ENCODE data around the gene AP3S2.
"Not testable (repeated sequence)": the region's sequence is repeated elsewhere in the genome, so short reads cannot be mapped to it uniquely, and the experiment has no call there.

The AP3S2 gene

GRCh38 chr15:89851673-89852341 is 42.0 kb downstream of the AP3S2 start:
- Histone ChIP-seq H3K4me1 (ENCODE audit: insufficient read depth, low read length) (no peaks in the 10 kb centered on the region), H2AFZ (ENCODE audit: low read depth, low read length) (no peak overlapping the region), H3K4me3 (ENCODE audit: low read length) (no peak overlapping the region), H3K9me3 (ENCODE audit: low read length) (no peaks in the 10 kb centered on the region), H3K27me3 (ENCODE audit: insufficient read depth, low read length) (no peaks in the 10 kb centered on the region), H3K36me3 (ENCODE audit: insufficient read depth, low read length) (peaks cover 23% of the 10 kb centered on the region)

- H3K4me3 ChIP-seq (ENCODE audit: low read length), result no peak overlapping the region
- peaks cover 27% of the 10 kb centered on the region for H3K36me3 ChIP-seq (ENCODE audit: insufficient read depth, low read length)
- H3K27me3 ChIP-seq (ENCODE audit: insufficient read depth, low read length), result no peaks in the 10 kb centered on the region
- no peaks in the 10 kb centered on the region for H3K9me3 ChIP-seq (ENCODE audit: low read length)
- H2AFZ ChIP-seq (ENCODE audit: low read depth, low read length), result no peak overlapping the region
- no peaks in the 10 kb centered on the region for H3K4me1 ChIP-seq (ENCODE audit: insufficient read depth, low read length)
Measured at GRCh38 chr15:89848970-89849292, 44.9 kb downstream of the AP3S2 start.

- no peaks in the 10 kb centered on the region for H3K9me3 ChIP-seq (ENCODE audit: low read length)
- no peaks in the 10 kb centered on the region for H3K4me1 ChIP-seq (ENCODE audit: insufficient read depth, low read length)
- H3K36me3 ChIP-seq (ENCODE audit: insufficient read depth, low read length), result peaks cover 19% of the 10 kb centered on the region
Measured at GRCh38 chr15:89847101-89847500, 46.7 kb downstream of the AP3S2 start.

DNA sequence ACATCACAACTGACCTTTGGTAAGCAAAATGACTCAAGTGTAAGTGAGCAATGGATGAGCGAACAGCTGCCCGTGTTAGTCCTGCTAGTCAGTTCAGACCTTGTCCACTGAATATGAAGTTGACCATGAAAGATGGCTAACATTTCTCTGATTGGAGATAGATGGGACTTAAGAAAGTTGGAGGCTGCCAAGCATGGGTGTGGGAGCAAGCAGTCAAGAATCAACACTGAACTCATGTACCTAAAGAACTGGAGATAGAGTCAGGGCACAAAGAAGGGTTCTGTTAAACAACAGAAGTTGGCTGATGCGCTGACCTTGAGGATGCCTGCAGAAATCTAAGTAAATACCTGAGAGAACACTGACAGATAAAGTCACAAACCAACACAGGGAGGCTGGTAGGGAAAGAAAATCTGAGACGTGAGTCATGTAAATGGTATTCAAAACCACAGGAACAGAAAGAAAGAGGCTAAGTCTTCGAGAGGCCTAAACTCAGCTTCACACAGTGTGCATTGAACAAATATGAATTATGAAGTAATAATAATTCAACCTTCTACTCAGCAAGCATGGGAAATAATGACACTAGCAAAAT is 48.4 kb downstream of the AP3S2 start:
- Histone ChIP-seq H3K27me3 (ENCODE audit: insufficient read depth, low read length) (no peaks in the 10 kb centered on the region), H3K36me3 (ENCODE audit: insufficient read depth, low read length) (peaks cover 24% of the 10 kb centered on the region), H2AFZ (ENCODE audit: low read depth, low read length) (no peak overlapping the region), H3K4me3 (ENCODE audit: low read length) (no peak overlapping the region), H3K4me1 (ENCODE audit: insufficient read depth, low read length) (no peaks in the 10 kb centered on the region), H3K9me3 (ENCODE audit: low read length) (no peaks in the 10 kb centered on the region)

More at GRCh38 chr15:89847101-89847500, 46.7 kb downstream of the AP3S2 start:
- Histone ChIP-seq H3K4me3 (ENCODE audit: low read length) (no peak overlapping the region), H2AFZ (ENCODE audit: low read depth, low read length) (no peak overlapping the region), H3K27me3 (ENCODE audit: insufficient read depth, low read length) (no peaks in the 10 kb centered on the region)

DNA sequence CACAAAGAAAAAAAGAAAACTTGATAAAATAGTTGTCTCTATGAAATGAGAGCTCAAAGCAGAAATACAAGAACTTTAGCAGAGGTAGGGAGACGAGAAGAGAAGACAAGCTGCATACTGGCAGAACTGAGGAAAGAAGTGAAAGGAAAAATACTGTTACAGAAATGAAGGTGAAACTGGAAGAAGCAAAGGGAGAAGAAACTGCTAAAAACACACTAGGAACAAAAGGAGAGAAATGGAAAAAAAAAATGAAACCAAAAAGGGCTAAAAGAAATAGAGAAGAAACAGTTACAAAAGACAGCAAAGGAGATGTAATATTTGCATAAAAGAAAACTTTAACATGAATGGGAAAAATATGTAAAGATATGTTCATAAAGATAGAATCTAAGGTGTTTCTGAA is 51.8 kb downstream of the AP3S2 start:
- no peaks in the 10 kb centered on the region for H3K27me3 ChIP-seq (ENCODE audit: insufficient read depth, low read length)
- H3K36me3 ChIP-seq (ENCODE audit: insufficient read depth, low read length), result peaks cover 19% of the 10 kb centered on the region
- H3K9me3 ChIP-seq (ENCODE audit: low read length), result no peaks in the 10 kb centered on the region
- no peak overlapping the region for H2AFZ ChIP-seq (ENCODE audit: low read depth, low read length)
- no peak overlapping the region for H3K4me3 ChIP-seq (ENCODE audit: low read length)
- no peaks in the 10 kb centered on the region for H3K4me1 ChIP-seq (ENCODE audit: insufficient read depth, low read length)

DNA sequence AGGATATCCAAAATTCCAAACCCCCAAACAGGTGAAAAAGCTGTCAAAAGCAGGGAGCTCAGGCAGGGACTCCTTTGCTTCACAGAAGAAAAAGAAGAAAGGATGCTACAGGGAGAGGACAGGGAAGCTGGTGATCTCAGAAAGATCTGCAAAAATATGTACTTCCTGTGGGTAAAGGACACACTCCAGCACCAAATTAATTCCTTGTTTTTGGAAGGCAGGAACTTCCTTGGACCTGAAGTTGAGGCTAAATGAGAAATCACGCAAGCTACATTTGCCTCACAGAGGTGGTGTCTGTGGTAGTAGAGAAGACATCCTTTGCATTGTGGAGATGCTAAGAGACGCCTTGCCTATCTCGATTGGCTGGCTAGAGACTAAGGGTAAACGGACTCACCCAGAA is 52.5 kb downstream of the AP3S2 start:
- Histone ChIP-seq H3K36me3 (ENCODE audit: insufficient read depth, low read length) (peaks cover 26% of the 10 kb centered on the region), H3K4me1 (ENCODE audit: insufficient read depth, low read length) (no peaks in the 10 kb centered on the region), H3K27me3 (ENCODE audit: insufficient read depth, low read length) (no peaks in the 10 kb centered on the region), H2AFZ (ENCODE audit: low read depth, low read length) (no peak overlapping the region), H3K4me3 (ENCODE audit: low read length) (no peak overlapping the region), H3K9me3 (ENCODE audit: low read length) (no peaks in the 10 kb centered on the region)

GRCh38 chr15:89839167-89839810 is 54.5 kb downstream of the AP3S2 start:
- no peak overlapping the region for H2AFZ ChIP-seq (ENCODE audit: low read depth, low read length)
- no peaks in the 10 kb centered on the region for H3K27me3 ChIP-seq (ENCODE audit: insufficient read depth, low read length)
- peaks cover 2% of the 10 kb centered on the region for H3K9me3 ChIP-seq (ENCODE audit: low read length)
- H3K36me3 ChIP-seq (ENCODE audit: insufficient read depth, low read length), result peaks cover 39% of the 10 kb centered on the region
- no peaks in the 10 kb centered on the region for H3K4me1 ChIP-seq (ENCODE audit: insufficient read depth, low read length)
- H3K4me3 ChIP-seq (ENCODE audit: low read length), result no peak overlapping the region

DNA sequence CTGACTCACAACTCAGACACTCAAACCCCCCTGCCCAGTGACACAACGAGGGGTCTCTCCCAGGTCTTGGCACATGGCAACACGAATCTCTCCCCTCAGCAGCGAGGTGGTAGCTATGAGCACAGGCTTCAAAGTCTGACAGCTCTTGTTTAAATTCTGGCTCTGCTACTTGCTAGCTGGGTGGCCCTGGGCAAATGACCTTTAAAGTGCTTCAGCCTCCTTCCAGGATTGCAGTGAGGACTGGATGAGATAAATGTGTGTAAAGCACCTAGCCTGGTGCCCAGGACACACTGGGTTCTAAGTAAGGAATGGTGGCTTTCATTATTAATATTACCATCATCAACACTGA is 56.0 kb downstream of the AP3S2 start:
- Histone ChIP-seq H3K4me1 (ENCODE audit: insufficient read depth, low read length) (no peaks in the 10 kb centered on the region), H2AFZ (ENCODE audit: low read depth, low read length) (no peak overlapping the region), H3K4me3 (ENCODE audit: low read length) (no peak overlapping the region), H3K27me3 (ENCODE audit: insufficient read depth, low read length) (no peaks in the 10 kb centered on the region), H3K9me3 (ENCODE audit: low read length) (peaks cover 2% of the 10 kb centered on the region), H3K36me3 (ENCODE audit: insufficient read depth, low read length) (peaks cover 54% of the 10 kb centered on the region)

- Histone ChIP-seq H3K9me3 (ENCODE audit: low read length) (peaks cover 2% of the 10 kb centered on the region), H3K27me3 (ENCODE audit: insufficient read depth, low read length) (no peaks in the 10 kb centered on the region), H2AFZ (ENCODE audit: low read depth, low read length) (no peak overlapping the region), H3K36me3 (ENCODE audit: insufficient read depth, low read length) (peaks cover 55% of the 10 kb centered on the region), H3K4me3 (ENCODE audit: low read length) (no peak overlapping the region), H3K4me1 (ENCODE audit: insufficient read depth, low read length) (no peaks in the 10 kb centered on the region)
Measured at GRCh38 chr15:89837134-89837829, 56.5 kb downstream of the AP3S2 start.

- peaks cover 54% of the 10 kb centered on the region for H3K36me3 ChIP-seq (ENCODE audit: insufficient read depth, low read length)
- H3K4me3 ChIP-seq (ENCODE audit: low read length), result no peak overlapping the region
- H3K4me1 ChIP-seq (ENCODE audit: insufficient read depth, low read length), result no peaks in the 10 kb centered on the region
Measured at GRCh38 chr15:89836267-89837133, 57.3 kb downstream of the AP3S2 start.

DNA sequence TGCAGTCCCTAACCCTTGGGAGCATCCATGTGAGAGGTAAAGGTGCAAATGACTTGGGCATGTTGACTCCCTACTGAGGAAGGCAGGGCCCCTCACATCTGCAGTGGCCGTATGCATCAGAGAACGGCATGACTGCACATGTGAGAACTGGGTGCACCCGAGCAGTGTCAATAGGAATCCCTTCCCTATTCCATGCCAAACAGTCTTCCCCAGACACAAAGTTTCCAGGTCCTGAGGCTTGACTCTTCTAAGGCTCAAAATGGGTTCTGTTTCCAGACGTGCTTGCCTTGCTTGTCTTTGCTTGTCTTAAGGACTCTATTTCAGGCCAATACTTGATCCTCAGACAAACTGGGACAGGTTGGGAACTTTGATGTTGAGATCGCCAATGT is 58.6 kb downstream of the AP3S2 start:
- Histone ChIP-seq H3K4me1 (ENCODE audit: insufficient read depth, low read length) (no peaks in the 10 kb centered on the region), H2AFZ (ENCODE audit: low read depth, low read length) (no peak overlapping the region), H3K9me3 (ENCODE audit: low read length) (peaks cover 2% of the 10 kb centered on the region), H3K36me3 (ENCODE audit: insufficient read depth, low read length) (peaks cover 46% of the 10 kb centered on the region), H3K4me3 (ENCODE audit: low read length) (no peak overlapping the region), H3K27me3 (ENCODE audit: insufficient read depth, low read length) (no peaks in the 10 kb centered on the region)

More at GRCh38 chr15:89836267-89837133, 57.3 kb downstream of the AP3S2 start:
- no peaks in the 10 kb centered on the region for H3K27me3 ChIP-seq (ENCODE audit: insufficient read depth, low read length)
- no peak overlapping the region for H2AFZ ChIP-seq (ENCODE audit: low read depth, low read length)
- H3K9me3 ChIP-seq (ENCODE audit: low read length), result peaks cover 2% of the 10 kb centered on the region

DNA sequence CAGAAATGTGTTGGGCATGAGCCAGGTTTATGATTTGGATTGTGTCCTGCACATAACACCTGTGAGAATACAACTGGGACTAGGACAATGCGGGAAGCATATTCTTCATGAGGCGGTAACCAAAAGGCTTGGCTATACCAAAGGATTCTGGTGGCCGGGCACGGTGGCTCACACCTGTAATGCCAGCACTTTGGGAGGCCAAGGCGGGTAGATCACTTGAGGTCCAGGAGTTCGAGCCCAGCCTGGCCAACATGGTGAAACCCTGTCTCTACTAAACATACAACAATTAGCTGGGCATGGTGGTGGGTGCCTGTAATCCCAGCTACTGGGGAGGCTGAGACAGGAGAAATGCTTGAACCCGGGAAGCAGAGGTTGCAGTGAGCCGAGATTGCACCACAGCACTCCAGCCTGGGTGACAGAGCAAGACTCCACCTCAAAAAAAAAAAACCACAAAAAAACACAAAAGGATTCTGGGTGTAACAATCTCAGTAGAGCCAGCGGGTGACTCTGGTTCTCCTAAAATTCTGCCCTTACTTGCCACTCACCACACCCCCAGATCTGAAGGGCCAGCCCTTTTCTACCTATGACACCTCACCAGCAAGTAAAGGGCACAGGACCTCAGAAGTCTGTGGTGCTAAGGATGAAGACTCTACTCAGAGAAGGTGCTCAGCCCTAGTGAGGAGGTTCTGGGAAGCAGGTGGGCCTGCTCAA is 59.2 kb downstream of the AP3S2 start:
- H3K36me3 ChIP-seq (ENCODE audit: insufficient read depth, low read length), result peaks cover 46% of the 10 kb centered on the region
- not testable (repeated sequence) for H3K4me1 ChIP-seq (ENCODE audit: insufficient read depth, low read length); H3K9me3 ChIP-seq (ENCODE audit: low read length); H3K27me3 ChIP-seq (ENCODE audit: insufficient read depth, low read length); H2AFZ ChIP-seq (ENCODE audit: low read depth, low read length); H3K4me3 ChIP-seq (ENCODE audit: low read length)

Measured in neuron (in vitro differentiated cells).